Activated CD4-positive, alpha-beta memory T cell treated with anti-CD3 and anti-CD28 coated beads for 36 hours (primary cell): Measurements from ENCODE around the gene HRH4. TPM values are rescaled to one million over a fixed set of nuclear protein-coding genes. Genes with fewer than 3 reads are reported as not detected.

ENCODE experiments used
- CTCF ChIA-PET: fragments of 350-600 bp; sonication (Branson Sonifier 250); formaldehyde crosslinking; loops from one replicate; lab custom pipeline; 2021; ENCODE audit warnings: antibody characterized with exemption, inconsistent platforms; lab: Charles Lee
- POLR2A ChIA-PET: fragments of 350-600 bp; sonication (Branson Sonifier 250); formaldehyde crosslinking; loops from one replicate; lab custom pipeline; 2021; ENCODE audit warnings: antibody characterized with exemption; lab: Charles Lee
- DNase-seq: peaks from one replicate; pipeline ENCODE4 v3.0.0-alpha.2; 2020
- H3K27ac Mint-ChIP-seq: one replicate; pipeline ENCODE4 v1.8.0; 2021; ENCODE audit warnings: mixed read lengths
- H3K27me3 Mint-ChIP-seq: one replicate; pipeline ENCODE4 v1.8.0; 2021; ENCODE audit warnings: mixed read lengths
- H3K36me3 Mint-ChIP-seq: one replicate; pipeline ENCODE4 v1.8.0; 2021; ENCODE audit warnings: mixed read lengths
- H3K4me1 Mint-ChIP-seq: one replicate; pipeline ENCODE4 v1.8.0; 2021; ENCODE audit warnings: low read depth, mixed read lengths
- H3K4me3 Mint-ChIP-seq: one replicate; pipeline ENCODE4 v1.8.0; 2021; ENCODE audit warnings: mild to moderate bottlenecking, mixed read lengths
- H3K9me3 Mint-ChIP-seq: one replicate; pipeline ENCODE4 v1.8.0; 2021; ENCODE audit warnings: mixed read lengths
- intact Hi-C: fragments of 100-400 bp; cut with micrococcal nuclease; formaldehyde crosslinking; loops from one replicate; pipeline ENCODE4 v1.15.1; 2023
- total RNA-seq, 2 experiments: library from RNA; stranded (reverse); gene quantifications; one replicate each; pipeline ENCODE4 v1.2.3, GENCODE V29; 2021

HRH4 gene
- total RNA-seq, 2 experiments from 2014 or later: 0.43 to 0.65 TPM

DNA sequence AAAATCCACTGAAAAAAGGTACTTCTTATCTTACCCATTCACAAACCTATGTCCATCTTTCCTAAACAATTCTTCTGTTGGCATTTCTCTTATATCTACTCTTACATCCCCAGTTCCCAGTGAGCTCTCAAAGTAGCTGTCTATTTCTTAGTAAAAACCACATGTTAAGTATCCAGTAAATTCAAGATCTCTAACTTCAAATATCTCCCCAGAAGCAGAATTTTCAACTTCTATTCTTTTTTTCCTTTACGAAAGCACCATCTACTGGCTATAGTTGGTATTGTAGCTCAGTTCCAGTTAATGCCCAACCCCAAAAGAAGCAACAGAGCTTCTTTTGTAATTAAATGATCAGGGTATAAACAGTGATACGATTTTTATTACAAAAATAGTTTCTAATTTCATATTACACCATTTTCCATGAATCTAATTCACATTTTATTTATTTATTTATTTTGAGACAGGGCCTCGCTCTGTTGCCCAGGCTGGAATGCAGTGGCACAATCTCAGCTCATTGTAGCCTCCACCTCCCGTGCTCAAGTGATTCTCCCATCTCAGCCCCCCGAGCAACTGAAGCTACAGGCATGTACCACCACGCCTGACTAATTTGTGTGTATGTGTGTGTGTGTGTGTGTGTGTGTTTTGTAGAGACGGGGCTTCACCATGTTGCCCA is 28.5 kb downstream of the HRH4 start:
- DNase-seq: no peak
- H3K9me3 Mint-ChIP-seq: no peaks in the 10 kb centered on the region
- peaks cover 18% of the 10 kb centered on the region for H3K4me1 Mint-ChIP-seq
- H3K27ac Mint-ChIP-seq: no peak overlapping the region
- POLR2A ChIA-PET: interaction anchor here (0.8 to 1.4 kb wide), 2 partner anchors 120 to 129 kb away, joined by 3 read pairs; no protein-coding TSS in a partner anchor
- peaks cover 13% of the 10 kb centered on the region for H3K27me3 Mint-ChIP-seq
- H3K36me3 Mint-ChIP-seq: no peaks in the 10 kb centered on the region
- no peak overlapping the region for H3K4me3 Mint-ChIP-seq
- intact Hi-C loops: loop anchor here (1.0 to 5.0 kb wide), 4 partner anchors 42 to 313 kb away; partner anchors contain the start of gene IMPACT
- CTCF ChIA-PET: interaction anchor here (0.6 to 14.3 kb wide), 56 partner anchors 9 to 570 kb away, joined by 3 to 441 read pairs (median 4); partner anchors contain the start of genes CABYR, HRH4 and OSBPL1A

DNA sequence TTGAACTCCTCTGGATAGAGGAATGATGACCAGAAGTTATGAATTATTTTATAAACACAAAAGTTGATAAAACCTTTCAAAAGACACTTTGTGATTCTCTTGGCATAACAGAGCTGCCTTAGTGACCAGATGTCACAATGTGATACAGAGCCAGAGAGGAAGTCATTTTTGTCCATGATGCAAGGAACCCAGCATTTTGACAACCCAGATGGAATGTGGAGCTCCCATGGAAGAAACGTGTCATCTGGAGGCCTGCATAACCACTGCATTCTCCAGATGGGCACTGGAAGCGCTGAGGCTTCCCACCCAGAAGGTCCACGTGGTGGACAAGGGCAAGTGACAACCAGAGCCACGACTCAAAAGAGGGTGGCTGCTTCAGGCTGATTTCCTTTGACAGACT is 30.1 kb downstream of the HRH4 start:
- Mint-ChIP-seq H3K36me3 (no peaks in the 10 kb centered on the region), H3K4me1 (peaks cover 18% of the 10 kb centered on the region), H3K9me3 (no peaks in the 10 kb centered on the region), H3K27ac (no peak overlapping the region), H3K27me3 (peaks cover 21% of the 10 kb centered on the region), H3K4me3 (no peak overlapping the region)
- CTCF ChIA-PET: interaction anchor here (0.7 to 14.3 kb wide), 6 partner anchors 11 to 314 kb away, joined by 4 to 441 read pairs (median 23); partner anchors contain the start of gene HRH4
- intact Hi-C loops: no loop called here
- no peak for DNase-seq
- POLR2A ChIA-PET: no interaction called here

DNA sequence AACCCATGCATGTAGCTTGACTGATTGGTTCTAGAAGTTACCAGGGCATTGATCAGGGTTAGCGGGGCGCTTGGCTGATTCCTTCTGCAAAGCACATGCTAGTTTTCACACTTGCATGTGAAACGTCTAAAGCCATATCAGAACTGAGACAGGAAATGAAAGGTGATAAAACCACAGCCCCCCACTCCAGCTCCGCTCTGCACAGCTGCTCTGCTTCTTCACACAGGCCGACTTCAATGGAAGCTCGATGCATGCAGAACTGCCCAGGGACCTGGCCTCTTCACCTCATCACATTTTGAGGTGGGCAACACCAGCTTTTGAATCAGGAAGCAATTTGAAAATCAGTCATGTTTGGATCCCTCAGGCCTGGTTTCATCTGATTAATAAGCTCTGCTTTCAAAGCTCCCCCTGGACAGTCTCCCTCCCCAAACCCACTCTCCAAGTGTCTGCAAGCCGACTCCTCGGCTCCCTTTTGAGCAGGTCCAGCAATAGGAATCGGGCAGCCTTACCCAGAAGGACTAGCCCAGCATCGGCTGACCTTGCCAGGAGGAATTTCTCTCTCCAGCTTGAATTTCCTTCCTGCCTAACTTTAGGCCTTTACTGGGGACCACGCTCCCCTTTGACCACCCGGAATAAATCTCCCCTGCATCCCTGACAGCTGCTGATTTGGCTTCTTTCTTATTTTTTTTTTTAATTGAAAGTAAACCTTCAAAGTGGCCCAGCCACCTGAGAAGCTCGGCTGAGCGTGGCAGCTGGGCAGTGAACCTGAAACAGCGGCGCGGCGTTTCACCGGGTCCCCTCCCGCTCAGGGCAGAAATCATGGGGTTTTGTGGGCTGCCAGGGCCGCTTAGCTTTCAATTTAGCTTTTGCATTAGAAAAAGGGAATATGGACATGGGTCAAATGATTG is 31.7 kb downstream of the HRH4 start:
- no peaks in the 10 kb centered on the region for H3K36me3 Mint-ChIP-seq
- peaks cover 13% of the 10 kb centered on the region for H3K4me1 Mint-ChIP-seq
- H3K4me3 Mint-ChIP-seq: no peak overlapping the region
- intact Hi-C loops: no loop called here
- H3K27me3 Mint-ChIP-seq: peaks cover 21% of the 10 kb centered on the region
- peak; percentile 22 for DNase-seq
- no peaks in the 10 kb centered on the region for H3K9me3 Mint-ChIP-seq
- no peak overlapping the region for H3K27ac Mint-ChIP-seq
- CTCF ChIA-PET: interaction anchor here (0.7 to 14.3 kb wide), 6 partner anchors 10 to 315 kb away, joined by 3 to 441 read pairs (median 4); no protein-coding TSS in a partner anchor
- POLR2A ChIA-PET: no interaction called here

DNA sequence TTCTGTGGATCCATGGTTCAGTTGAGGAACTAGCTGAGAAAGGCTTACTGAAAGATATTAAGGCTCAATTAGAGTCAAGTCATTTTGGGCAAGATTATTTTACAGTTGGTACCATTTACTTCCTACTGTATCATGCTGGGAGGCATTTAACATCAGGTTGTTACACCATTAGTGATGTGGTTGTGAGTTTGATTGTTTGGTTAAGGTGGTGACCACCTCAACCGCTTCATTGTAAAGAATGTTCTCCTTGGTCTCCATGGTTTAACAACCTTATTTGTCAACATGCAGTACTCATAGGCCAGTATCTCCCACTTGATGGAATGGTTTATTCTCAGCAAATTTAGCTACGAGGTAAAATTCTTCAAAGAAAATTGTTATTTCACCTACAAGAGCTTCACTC is 34.1 kb downstream of the HRH4 start:
- ChIA-PET POLR2A (interaction anchor here (0.5 kb wide), 1 partner anchor 103 kb away, joined by 3 read pairs; no protein-coding TSS in a partner anchor), CTCF (interaction anchor here (1.6 to 14.3 kb wide), 2 partner anchors 20 to 131 kb away, joined by 5 to 441 read pairs; no protein-coding TSS in a partner anchor)
- no peak overlapping the region for H3K27ac Mint-ChIP-seq
- DNase-seq: no peak
- no peaks in the 10 kb centered on the region for H3K36me3 Mint-ChIP-seq
- intact Hi-C loops: no loop called here
- H3K27me3 Mint-ChIP-seq: peaks cover 16% of the 10 kb centered on the region
- no peaks in the 10 kb centered on the region for H3K9me3 Mint-ChIP-seq
- peaks cover 5% of the 10 kb centered on the region for H3K4me1 Mint-ChIP-seq
- H3K4me3 Mint-ChIP-seq: no peak overlapping the region

DNA sequence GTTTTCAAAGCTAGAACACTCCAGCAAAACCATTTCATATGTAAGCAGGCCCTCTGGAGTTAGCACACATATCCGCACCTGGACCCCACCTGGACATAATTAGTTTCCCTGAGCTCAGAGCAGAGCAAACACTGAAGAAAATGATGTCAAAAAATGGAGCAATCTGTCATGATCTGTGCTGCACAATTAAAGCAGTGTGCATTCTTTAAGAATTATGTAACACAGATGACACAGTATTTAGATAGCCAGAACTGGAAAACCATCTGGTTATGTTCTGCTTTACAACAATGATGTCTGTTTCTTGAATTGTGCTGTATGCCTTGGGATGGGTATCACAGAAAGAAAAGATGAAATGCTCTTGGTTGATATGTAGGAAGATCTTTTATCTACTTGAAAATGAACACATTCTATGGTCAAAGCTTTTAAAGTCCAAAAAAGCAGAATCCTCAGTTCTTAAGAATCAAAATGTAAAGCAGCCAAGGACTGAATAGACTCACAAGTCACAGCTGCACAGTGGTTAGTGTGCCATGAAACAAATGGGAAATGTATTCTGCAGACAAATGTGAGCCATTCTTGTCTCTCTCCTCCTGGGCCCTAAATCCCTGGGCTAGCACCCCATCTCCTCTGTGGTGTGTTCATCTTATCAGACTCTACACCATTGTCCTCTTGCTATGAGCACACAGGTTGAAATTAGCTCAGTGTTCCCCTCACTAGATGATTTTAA is 36.8 kb downstream of the HRH4 start:
- intact Hi-C loops: no loop called here
- Mint-ChIP-seq H3K9me3 (no peaks in the 10 kb centered on the region), H3K4me1 (no peaks in the 10 kb centered on the region), H3K4me3 (no peak overlapping the region), H3K27me3 (peaks cover 13% of the 10 kb centered on the region), H3K36me3 (no peaks in the 10 kb centered on the region), H3K27ac (no peak overlapping the region)
- no peak for DNase-seq
- POLR2A ChIA-PET: no interaction called here
- CTCF ChIA-PET: interaction anchor here (1.3 to 4.4 kb wide), 3 partner anchors 9 to 137 kb away, joined by 4 to 24 read pairs (median 4); no protein-coding TSS in a partner anchor

DNA sequence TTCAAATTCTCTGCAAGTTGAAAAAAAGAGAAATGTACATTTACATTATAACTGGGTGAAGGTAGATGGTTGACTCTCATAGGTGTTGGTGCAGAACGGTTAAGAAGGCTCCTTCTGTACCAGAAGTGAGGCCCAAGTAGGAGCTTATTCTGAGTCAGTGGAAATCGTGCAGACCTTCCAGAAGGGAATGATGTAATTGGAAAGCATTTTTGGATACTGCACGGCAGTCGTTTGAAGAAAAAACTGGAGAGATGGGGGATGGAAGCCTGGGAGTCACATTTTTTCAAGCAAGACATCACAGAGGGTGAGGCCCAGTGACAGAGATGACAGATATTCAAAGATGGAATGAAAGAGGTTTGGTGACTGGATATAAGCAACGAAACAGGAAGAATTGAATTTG is 39.4 kb downstream of the HRH4 start:
- H3K4me1 Mint-ChIP-seq: no peaks in the 10 kb centered on the region
- CTCF ChIA-PET: interaction anchor here (4.4 kb wide), 1 partner anchor 12 kb away, joined by 24 read pairs; no protein-coding TSS in a partner anchor
- DNase-seq: no peak
- peaks cover 8% of the 10 kb centered on the region for H3K27me3 Mint-ChIP-seq
- no peak overlapping the region for H3K27ac Mint-ChIP-seq
- intact Hi-C loops: no loop called here
- no peaks in the 10 kb centered on the region for H3K9me3 Mint-ChIP-seq
- no peaks in the 10 kb centered on the region for H3K36me3 Mint-ChIP-seq
- no peak overlapping the region for H3K4me3 Mint-ChIP-seq
- POLR2A ChIA-PET: no interaction called here

DNA sequence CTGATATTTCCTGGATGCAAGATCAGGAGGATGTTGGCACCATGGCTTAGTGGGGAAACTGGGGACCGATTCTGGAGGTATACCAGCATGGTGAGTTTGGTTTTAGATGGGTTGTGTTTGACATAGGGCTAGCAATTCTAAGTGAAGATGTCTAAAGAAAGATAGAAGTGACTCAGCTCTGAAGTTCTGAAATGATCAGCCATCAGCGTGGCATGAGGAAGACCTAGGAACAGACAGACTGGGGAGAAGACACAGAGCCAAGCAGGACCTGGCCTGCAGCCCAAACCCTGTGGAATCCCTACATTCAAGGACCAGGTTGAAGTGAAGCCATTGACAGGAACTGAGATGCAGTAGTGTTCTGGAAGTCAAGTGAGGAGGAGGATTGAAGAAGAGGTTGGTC is 39.8 kb downstream of the HRH4 start:
- peaks cover 5% of the 10 kb centered on the region for H3K27me3 Mint-ChIP-seq
- no peaks in the 10 kb centered on the region for H3K9me3 Mint-ChIP-seq
- POLR2A ChIA-PET: no interaction called here
- H3K4me3 Mint-ChIP-seq: no peak overlapping the region
- H3K4me1 Mint-ChIP-seq: no peaks in the 10 kb centered on the region
- no peak for DNase-seq
- H3K36me3 Mint-ChIP-seq: no peaks in the 10 kb centered on the region
- H3K27ac Mint-ChIP-seq: no peak overlapping the region
- CTCF ChIA-PET: interaction anchor here (4.4 kb wide), 1 partner anchor 12 kb away, joined by 24 read pairs; no protein-coding TSS in a partner anchor
- intact Hi-C loops: no loop called here

DNA sequence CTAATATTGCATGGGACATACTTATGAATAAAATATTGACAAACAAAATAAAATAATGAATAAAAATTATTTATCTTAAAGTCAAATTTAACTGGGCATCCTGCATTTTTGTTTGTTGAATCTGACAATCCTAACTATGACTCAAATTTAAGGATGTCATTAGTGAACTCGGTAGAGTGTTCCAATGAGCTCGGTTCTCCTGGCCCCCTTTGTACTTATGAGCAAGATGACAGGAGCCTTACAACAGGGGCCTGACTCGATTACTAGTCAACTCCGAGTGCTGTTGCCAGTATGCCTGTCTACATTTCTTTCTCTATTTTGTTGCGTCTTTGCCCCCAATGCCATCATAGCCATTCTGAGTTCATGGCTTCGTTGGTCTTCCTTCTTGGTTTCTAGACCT is 40.3 kb downstream of the HRH4 start:
- intact Hi-C loops: no loop called here
- Mint-ChIP-seq H3K27me3 (peaks cover 4% of the 10 kb centered on the region), H3K4me1 (no peaks in the 10 kb centered on the region), H3K36me3 (no peaks in the 10 kb centered on the region), H3K9me3 (no peaks in the 10 kb centered on the region), H3K27ac (no peak overlapping the region), H3K4me3 (no peak overlapping the region)
- POLR2A ChIA-PET: no interaction called here
- DNase-seq: no peak
- CTCF ChIA-PET: interaction anchor here (2.2 kb wide), 1 partner anchor 11 kb away, joined by 10 read pairs; no protein-coding TSS in a partner anchor

DNA sequence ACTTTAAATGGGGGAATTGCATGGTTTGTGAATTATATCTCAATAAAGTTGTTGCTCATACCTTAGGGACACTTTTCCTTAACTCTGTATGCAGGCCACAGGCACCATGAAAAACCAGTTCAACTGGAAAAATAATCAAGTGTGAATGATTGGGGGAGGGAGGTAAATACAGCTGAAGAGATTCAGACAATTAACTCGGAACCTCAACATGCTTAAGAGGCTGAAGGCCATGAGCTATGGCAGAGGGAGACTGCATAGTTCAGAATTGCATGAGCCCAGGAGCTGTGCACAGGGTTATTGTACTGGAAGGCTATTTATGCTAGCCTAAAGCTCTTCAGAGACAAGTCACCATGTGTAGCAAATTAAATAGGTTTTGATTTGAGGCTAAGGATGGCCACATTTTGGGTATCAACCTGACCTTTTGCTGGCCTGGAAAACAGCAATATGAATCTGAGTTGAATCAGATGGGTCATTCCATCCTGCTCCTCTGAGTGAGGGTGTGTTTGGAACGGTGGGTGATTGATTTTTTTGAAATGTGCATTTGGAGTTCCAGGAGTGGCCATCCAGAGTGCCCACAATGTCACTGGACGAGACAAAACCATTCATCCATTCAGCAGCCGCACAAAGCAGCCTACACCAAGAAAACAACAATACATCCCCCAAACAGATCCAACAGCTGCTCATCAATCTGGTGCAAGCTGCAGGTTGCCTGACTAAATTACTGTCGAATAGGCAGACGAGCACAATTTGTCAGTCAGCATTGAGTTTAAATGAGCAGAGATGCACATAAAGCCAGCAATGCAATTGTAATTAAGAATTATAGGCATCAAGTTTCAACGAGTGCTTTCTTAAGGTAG is 42.5 kb downstream of the HRH4 start:
- CTCF ChIA-PET: interaction anchor here (1.4 to 2.2 kb wide), 2 partner anchors 11 to 13 kb away, joined by 6 to 10 read pairs; no protein-coding TSS in a partner anchor

DNA sequence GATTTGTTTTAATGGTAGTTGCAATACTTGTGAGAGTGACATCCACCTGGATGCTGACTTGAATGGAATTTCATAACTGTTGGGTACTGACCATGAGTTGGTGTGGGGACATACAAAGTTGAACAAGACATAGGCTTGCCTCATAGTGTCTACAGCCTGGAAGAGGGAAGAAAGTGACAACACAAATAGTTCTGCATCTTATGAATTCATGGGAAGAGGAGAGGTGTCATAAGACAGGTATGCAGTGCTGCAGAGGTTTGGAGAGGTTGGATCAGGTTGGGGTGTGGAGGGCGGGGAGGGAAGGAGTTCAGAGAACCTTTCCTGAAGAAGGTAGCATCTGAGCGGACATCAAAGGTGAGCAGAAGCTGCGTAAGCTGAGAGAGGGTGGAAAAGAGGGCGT is 44.0 kb downstream of the HRH4 start:
- Mint-ChIP-seq H3K4me1 (no peaks in the 10 kb centered on the region), H3K27ac (no peak overlapping the region), H3K9me3 (no peaks in the 10 kb centered on the region), H3K4me3 (no peak overlapping the region), H3K27me3 (peaks cover 8% of the 10 kb centered on the region), H3K36me3 (no peaks in the 10 kb centered on the region)
- ChIA-PET CTCF (no interaction called here), POLR2A (no interaction called here)
- DNase-seq: no peak
- intact Hi-C loops: no loop called here

More for the DNA sequence above, 42.5 kb downstream of the HRH4 start:
- H3K4me1 Mint-ChIP-seq: no peaks in the 10 kb centered on the region
- POLR2A ChIA-PET: no interaction called here
- no peaks in the 10 kb centered on the region for H3K9me3 Mint-ChIP-seq
- no peaks in the 10 kb centered on the region for H3K36me3 Mint-ChIP-seq
- H3K27ac Mint-ChIP-seq: no peak overlapping the region
- no peak for DNase-seq
- H3K4me3 Mint-ChIP-seq: no peak overlapping the region
- H3K27me3 Mint-ChIP-seq: peaks cover 8% of the 10 kb centered on the region
- intact Hi-C loops: no loop called here

DNA sequence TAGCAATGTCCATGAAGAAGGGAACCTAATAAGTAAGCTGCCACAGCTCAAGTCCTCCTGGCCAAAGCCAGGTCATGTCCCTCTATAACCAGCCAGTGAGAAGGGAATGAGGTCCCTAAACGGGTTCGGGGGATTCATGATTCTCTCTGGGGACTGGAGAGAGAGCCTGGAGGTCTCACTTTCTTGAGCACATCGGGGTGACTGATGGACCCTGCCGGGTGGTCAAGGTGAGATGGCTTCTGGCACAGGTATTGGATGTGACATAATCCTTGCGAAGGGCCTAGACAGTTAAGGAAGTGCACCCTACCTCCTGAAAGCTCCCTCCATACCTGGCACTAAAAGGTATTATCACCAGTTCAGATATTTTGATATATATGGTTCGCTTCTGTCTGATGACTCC is 45.7 kb downstream of the HRH4 start:
- no peak for DNase-seq
- no peak overlapping the region for H3K4me3 Mint-ChIP-seq
- no peaks in the 10 kb centered on the region for H3K36me3 Mint-ChIP-seq
- intact Hi-C loops: no loop called here
- no peak overlapping the region for H3K27ac Mint-ChIP-seq
- peaks cover 8% of the 10 kb centered on the region for H3K27me3 Mint-ChIP-seq
- H3K9me3 Mint-ChIP-seq: no peaks in the 10 kb centered on the region
- POLR2A ChIA-PET: no interaction called here
- no peaks in the 10 kb centered on the region for H3K4me1 Mint-ChIP-seq
- CTCF ChIA-PET: interaction anchor here (1.4 to 2.0 kb wide), 2 partner anchors 8 to 17 kb away, joined by 5 to 6 read pairs; no protein-coding TSS in a partner anchor
